Left ventricle myocardium superior (tissue), 1 donor: ENCODE data around the gene TGM4. TPM values are rescaled to one million over a fixed set of nuclear protein-coding genes. Genes with fewer than 3 reads are reported as not detected.

Experiments used
- ATAC-seq: fragments of 200-7000 bp; cut with Tn5 transposase; one replicate; pipeline ENCODE4 v1.9.1; 2020; ENCODE audit warnings: mild to moderate bottlenecking, moderate library complexity
- DNase-seq: peaks from one replicate; pipeline ENCODE4 v3.0.0-alpha.2; 2020
- intact Hi-C: fragments of 100-400 bp; cut with micrococcal nuclease; formaldehyde crosslinking; loops from one replicate; pipeline ENCODE4 v1.11.0; 2022
- total RNA-seq: library from RNA; stranded (reverse); fragmentation: NEBNext Ultra II Directional; extraction: Animal tissue kit (Norgen Biotek cat#: 25700); gene quantifications from one replicate; pipeline ENCODE4 v1.2.1, GENCODE V29; 2021
- donor health status: DM: no; HTN: yes; CAD: no; lungs with severe emphysema.

The TGM4 gene
- total RNA-seq, 1 donor from 2014 or later = not detected

DNA sequence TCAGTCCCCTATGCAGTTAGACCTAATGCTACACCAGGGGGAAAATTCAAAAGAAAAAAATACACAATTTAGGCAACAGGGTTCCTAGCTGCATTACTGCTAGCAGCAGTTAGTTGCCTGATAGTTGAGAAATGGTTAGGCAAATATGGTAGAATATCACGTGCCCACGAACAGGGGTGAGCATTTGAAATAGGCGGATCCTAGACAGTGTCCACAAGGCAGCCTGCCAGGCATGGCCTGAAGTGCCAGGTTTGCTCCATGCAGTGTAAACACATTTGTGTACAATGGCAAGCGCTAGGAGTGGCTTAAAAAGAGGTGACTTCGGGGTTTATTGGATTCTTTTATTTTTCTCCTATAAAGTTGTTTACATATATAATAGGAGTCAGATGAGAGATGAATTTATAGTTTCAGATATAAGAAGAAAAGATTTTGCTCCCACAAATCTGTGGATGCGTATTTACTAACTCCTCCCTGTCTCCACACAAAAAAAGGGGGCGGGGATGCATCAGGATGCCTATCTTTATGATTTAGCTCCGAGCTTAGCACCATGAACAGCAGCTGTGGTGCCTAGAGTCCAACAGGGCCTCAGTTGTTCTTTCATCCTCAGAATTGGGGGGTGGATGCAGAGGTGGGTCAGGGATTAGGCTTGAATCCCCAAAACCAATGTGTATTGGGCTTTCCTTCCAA is 3.9 kb upstream of the TGM4 start:
- intact Hi-C loops = no loop called here
- ATAC-seq = no peak
- no peak for DNase-seq

- no peak for ATAC-seq
- intact Hi-C loops = no loop called here
- DNase-seq = no peak
Measured at GRCh38 chr3:44875596-44875995, 1.2 kb downstream of the TGM4 start.

DNA sequence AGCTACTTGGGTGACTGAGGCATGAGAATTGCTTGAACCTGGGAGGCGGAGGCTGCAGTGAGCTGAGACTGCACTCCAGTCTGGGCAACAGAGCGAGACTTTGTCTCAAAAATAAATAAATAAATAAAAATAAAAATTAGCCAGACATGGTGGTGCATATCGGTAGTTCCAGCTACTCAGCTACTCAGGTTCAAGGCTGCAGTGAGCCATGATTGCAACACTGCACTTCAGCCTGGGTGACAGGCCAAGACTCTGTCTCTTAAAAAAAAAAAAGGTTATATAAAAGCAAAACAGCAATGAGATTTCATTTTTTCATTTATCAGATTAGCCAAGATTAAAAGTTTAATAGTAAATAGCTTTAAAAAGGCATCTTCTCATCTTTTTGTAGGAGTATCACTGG is 2.9 kb downstream of the TGM4 start:
- ATAC-seq (no peak), DNase-seq (no peak)
- intact Hi-C loops = no loop called here

- ATAC-seq (no peak), DNase-seq (no peak)
- intact Hi-C loops = no loop called here
Measured at GRCh38 chr3:44880284-44880683, 5.9 kb downstream of the TGM4 start.

DNA sequence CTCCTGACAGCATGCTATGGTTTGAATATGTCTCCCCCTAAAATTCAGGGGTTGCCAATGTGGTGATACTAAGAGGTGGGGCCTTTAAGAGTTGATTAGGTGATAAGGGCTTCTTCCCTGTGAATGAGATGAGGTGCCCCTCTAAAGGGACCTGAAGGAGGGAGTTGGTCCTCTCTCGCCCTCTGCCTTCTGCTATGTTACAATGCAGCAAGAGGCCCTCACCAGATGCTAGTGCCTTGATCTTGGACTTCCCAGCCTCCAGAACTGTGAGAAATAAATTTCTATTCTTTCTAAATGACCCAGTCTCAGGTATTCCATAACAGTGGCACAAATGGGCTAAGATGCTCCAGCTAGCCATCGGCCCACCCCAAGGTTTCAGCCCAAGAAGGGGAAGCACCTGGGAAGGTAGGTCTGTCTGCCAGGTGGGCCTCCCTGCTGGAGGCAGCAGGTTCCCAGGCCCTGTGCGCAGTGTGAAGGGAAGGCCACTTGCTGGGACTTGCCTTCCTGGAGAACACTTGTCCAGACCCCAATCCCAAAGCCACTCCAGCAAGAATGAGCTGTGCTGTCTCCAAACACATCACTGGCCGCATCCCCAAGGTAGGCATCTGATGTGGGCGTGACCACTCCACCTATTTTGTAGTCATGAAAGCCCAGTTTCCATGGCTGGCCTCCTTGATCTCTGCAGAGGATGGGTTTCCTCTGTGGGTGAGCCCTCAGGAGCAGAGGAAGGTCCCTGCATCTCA is 9.0 kb downstream of the TGM4 start:
- ATAC-seq (no peak), DNase-seq (no peak)
- intact Hi-C loops = no loop called here

- no peak for ATAC-seq
- DNase-seq = no peak
Measured at GRCh38 chr3:44883999-44884431, 9.6 kb downstream of the TGM4 start.

DNA sequence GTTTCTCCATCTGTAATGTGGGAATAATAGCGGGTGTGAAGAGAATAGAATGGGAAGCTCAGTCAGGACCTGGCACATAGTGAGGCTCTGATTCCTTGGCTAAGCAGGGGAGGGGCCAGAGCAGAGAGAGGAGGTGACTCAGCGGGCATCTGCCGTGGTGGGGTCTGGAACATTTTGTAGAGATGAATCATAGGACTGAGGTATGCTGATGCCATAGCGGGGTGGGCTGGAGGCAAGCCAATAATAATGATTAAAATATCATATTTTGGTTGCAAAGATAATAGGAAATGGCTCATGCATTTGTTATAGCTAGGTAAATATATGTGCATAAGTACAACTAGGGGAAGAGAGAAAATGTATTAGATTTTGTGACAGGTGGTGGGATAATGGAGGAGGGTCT is 11.2 kb downstream of the TGM4 start:
- ATAC-seq (no peak), DNase-seq (no peak)
- intact Hi-C loops = no loop called here

More at GRCh38 chr3:44883999-44884431, 9.6 kb downstream of the TGM4 start:
- intact Hi-C loops = no loop called here

DNA sequence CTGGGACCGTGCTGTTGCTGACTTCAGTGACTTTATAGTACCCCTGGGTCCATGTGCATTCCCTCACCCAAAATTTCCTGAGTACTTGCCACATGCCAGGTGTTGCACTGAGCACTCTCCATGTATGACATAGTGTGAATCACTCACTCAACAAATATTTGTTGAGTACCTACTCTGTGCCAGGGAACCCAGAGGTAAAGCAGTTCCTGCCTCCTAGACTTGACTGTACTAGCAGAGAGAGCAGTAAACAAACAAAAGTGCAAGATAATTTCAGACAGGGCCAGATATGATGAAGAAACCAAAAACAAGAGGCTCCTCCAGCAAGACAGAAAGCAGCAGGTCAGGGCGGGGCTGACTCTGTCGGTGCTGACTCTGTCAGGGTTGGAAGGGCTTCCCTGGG is 12.2 kb downstream of the TGM4 start:
- ATAC-seq (no peak), DNase-seq (no peak)
- intact Hi-C loops = no loop called here

GRCh38 chr3:44887101-44887500 is 12.7 kb downstream of the TGM4 start:
- intact Hi-C loops = no loop called here
- no peak for DNase-seq
- ATAC-seq = no peak

GRCh38 chr3:44890258-44890657 is 15.8 kb downstream of the TGM4 start:
- intact Hi-C loops = no loop called here
- no peak for ATAC-seq

DNA sequence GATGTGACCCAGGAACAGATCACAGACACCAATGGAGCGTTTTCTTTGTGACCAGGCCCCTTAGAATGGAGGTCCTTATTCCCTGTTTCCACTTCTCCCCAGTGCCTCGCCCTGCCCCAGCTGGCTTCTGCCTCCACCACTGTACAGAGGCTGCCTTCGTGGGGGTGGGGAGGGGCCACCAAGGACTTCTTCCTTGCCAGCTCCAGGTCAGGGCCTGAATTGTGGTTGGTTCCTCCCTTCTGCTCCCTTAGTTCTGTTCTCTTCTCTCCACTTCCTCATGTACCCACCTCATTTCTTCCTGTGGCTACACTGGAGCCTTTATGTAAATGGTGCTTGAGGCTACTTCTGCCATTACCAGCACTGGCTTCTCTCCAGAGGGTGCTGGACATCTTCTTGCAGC is 16.4 kb downstream of the TGM4 start:
- intact Hi-C loops = no loop called here
- DNase-seq = no peak
- no peak for ATAC-seq

More at GRCh38 chr3:44890258-44890657, 15.8 kb downstream of the TGM4 start:
- DNase-seq = no peak

DNA sequence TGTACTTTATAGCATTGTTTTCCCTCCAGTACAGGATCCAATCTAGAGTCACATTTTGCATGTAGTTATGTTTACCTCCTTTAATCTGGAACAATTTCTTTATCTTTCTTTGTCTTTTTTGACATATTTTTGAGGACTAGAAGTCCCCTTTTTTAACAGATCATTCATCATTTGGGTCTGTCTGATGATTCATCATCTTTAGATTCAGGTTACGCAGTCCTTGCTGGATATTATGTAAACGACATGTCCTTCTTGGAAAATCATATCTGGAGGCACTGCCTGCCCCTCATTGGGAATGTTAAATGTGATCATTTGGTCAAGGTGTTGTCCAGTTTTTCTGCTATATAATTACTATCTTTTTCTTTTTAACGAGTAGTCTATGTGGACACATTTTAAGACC is 18.3 kb downstream of the TGM4 start:
- ATAC-seq = no peak

GRCh38 chr3:44893097-44893496 is 18.7 kb downstream of the TGM4 start:
- DNase-seq (no peak), ATAC-seq (no peak)
- intact Hi-C loops = no loop called here

More for the DNA sequence above, 18.3 kb downstream of the TGM4 start:
- intact Hi-C loops = no loop called here
- DNase-seq = no peak

DNA sequence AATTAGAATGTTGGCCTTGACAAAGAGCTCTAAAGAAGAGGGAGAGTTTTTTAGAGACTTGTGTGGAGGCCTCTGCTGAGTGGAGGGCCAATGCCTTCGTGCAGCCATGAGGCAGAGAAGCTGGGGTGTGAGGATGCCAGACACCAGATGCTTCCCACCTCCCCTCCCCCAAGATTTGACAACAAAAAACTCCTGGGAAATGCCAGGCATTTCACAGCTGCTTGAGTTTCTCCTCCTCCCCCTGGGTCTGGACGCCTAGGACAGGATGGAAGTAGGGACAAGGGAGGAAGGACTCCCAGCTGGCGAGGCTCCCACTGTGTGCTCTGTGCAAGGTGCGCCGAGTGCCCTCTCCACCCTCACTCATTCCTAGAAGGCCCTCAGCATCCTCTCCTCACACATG is 20.1 kb downstream of the TGM4 start:
- intact Hi-C loops = no loop called here
- DNase-seq (no peak), ATAC-seq (no peak)

- intact Hi-C loops = no loop called here
- DNase-seq = no peak
- no peak for ATAC-seq
Measured at GRCh38 chr3:44896440-44896839, 22.0 kb downstream of the TGM4 start.

DNA sequence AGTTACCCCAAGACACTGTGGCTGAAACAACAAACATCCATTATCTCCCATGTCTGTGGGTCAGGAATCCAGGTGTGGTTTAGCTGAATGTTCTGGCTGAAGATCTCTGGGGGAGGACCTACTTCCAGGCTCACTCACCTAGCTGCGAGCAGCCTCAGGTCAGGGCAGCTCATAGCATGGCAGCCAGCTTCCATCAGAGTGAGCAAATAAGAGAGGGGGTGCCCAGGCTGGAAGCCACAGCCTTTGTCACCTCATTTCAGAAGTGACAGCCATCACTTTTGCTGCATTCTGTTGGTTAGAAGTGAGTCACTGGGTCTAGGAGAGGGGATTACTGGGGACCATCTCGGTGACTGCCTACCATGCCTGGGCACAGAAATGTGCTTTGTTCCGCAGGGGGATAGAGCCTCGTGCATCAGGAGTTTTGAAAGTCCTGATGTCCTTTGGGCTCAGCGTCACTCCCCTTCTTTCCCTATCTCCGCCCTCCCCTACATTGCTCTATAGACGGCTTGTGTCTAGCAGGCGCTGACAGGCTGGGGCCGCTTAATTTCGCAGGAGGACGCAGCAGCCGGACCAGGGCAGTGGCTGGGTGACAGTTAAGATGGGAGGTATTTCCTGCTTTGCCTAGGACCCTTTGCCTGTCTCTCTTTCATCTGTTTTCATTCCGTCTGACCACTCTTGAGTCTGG is 25.4 kb downstream of the TGM4 start:
- DNase-seq = no peak
- intact Hi-C loops = no loop called here
- ATAC-seq = no peak

DNA sequence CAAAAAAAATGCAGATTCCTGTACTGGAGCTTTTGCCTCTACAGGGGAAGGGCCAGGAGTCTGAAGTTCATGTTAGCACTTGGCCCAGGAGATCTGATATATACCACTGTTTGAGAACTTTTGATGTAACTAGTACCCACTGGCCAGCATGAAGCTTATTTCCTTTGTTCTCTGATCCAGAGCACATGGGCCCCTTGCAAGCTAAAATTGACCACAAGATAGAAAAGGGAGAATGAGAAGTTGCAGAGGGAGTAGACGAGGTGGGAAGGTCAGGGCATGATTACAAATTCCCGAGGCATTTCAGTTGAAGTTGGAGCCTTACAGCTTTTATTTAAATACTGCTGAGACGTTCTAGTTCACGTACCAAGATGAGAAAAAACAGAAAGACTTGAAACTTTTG is 28.2 kb downstream of the TGM4 start:
- no peak for DNase-seq
- intact Hi-C loops = no loop called here
- ATAC-seq = no peak

DNA sequence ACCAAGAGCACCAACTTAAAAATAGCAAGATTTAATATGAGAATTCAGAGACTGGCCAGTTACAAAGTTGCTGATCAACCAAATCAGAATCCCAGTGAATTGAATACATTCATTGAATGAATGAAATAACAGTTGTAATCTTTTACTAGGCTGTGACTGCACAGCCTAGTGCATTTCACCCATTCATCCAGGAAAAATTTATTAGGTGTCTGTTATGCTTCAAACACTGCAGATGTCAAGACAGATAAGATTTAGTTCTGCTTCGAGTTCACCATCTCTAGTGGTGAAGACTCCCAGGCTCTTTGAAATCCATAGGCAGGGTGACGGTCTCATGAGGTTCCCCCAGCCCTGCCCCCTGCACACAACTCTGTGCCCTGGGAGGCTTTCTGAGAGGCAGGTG is 28.9 kb downstream of the TGM4 start:
- intact Hi-C loops = no loop called here
- no peak for ATAC-seq

DNA sequence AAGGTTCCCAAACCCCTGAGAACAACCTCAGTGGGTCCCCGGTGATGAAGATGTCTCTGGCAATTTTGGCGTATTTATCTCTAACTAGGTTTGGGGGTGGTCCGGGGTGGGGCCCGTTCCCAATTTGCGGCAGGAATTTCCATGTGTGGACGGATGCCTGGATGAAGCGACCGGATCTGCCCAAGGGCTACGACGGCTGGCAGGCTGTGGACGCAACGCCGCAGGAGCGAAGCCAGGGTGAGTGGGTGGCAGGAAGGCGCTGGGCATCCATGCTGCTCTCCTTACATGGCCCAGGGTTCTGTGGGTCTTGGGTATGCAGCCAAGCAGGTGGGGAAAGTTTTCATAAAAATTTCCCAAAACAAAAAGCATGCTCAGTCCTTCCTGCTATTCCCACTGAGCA is 29.3 kb downstream of the TGM4 start:
- DNase-seq = no peak
- intact Hi-C loops = no loop called here
- no peak for ATAC-seq

More for the DNA sequence above, 28.9 kb downstream of the TGM4 start:
- DNase-seq = no peak

- intact Hi-C loops = no loop called here
- DNase-seq (no peak), ATAC-seq (no peak)
Measured at GRCh38 chr3:44905446-44906157, 31.2 kb downstream of the TGM4 start.
